BLaER1 (cell line): ENCODE results near the gene WBP2.

Experiments
- H3K27ac ChIP-seq: shearing (Covaris generic); formaldehyde crosslinking; 2 replicates; pipeline ENCODE4 v1.8.1; 2022
- H3K27me3 ChIP-seq: shearing (Covaris generic); formaldehyde crosslinking; 2 replicates; pipeline ENCODE4 v1.8.1; 2022
- H3K36me3 ChIP-seq: shearing (Covaris generic); formaldehyde crosslinking; 2 replicates; pipeline ENCODE4 v1.8.1; 2022
- H3K4me1 ChIP-seq: shearing (Covaris generic); formaldehyde crosslinking; 2 replicates; pipeline ENCODE4 v1.8.1; 2022
- H3K4me2 ChIP-seq: shearing (Covaris generic); formaldehyde crosslinking; 2 replicates; pipeline ENCODE4 v1.8.1; 2022
- H3K4me3 ChIP-seq: shearing (Covaris generic); formaldehyde crosslinking; 2 replicates; pipeline ENCODE4 v1.8.1; 2022
- H3K9ac ChIP-seq: shearing (Covaris generic); formaldehyde crosslinking; 2 replicates; pipeline ENCODE4 v1.8.1; 2022
- H3K9me3 ChIP-seq: shearing (Covaris generic); formaldehyde crosslinking; 2 replicates; pipeline ENCODE4 v1.8.1; 2022
- H4K20me1 ChIP-seq: shearing (Covaris generic); formaldehyde crosslinking; 2 replicates; pipeline ENCODE4 v1.8.1; 2022
- Cebpa-rat ChIP-seq: shearing (Covaris generic); IDR thresholded peaks from 2 replicates; pipeline ENCODE4 v1.8.1; 2022

The WBP2 gene

GRCh38 chr17:75897160-75898019, 42.3 kb upstream of the WBP2 start:
- H3K9ac ChIP-seq = peak overlapping the region; percentile 91
- peak overlapping the region; percentile 96 for H3K27ac ChIP-seq

GRCh38 chr17:75896415-75897159, 41.5 kb upstream of the WBP2 start, which contains the start of gene TRIM65:
Gene TRIM65 (minus strand): TSS chr17:75896951. CDS start chr17:75896937, 14 bp downstream.
- Histone ChIP-seq H3K4me1 (peaks cover 50% of the 10 kb centered on the region), H3K36me3 (peaks cover 53% of the 10 kb centered on the region), H3K27ac (peak within 1 kb of the TSS; percentile 96)

More at GRCh38 chr17:75897160-75898019, 42.3 kb upstream of the WBP2 start:
- peaks cover 53% of the 10 kb centered on the region for H3K36me3 ChIP-seq
- H3K4me1 ChIP-seq = peaks cover 50% of the 10 kb centered on the region
- H3K4me2 ChIP-seq = peak overlapping the region; percentile 98
- H4K20me1 ChIP-seq = peaks cover 27% of the 10 kb centered on the region
- peak overlapping the region; percentile 90 for H3K4me3 ChIP-seq
- no peak for TF ChIP-seq Cebpa-rat
- no peaks in the 10 kb centered on the region for H3K9me3 ChIP-seq
- H3K27me3 ChIP-seq = no peaks in the 10 kb centered on the region

GRCh38 chr17:75895370-75896155, 40.4 kb upstream of the WBP2 start:
- Histone ChIP-seq H3K9ac (peak overlapping the region; percentile 91), H4K20me1 (peaks cover 45% of the 10 kb centered on the region), H3K27me3 (no peaks in the 10 kb centered on the region), H3K9me3 (no peaks in the 10 kb centered on the region), H3K36me3 (peaks cover 53% of the 10 kb centered on the region), H3K27ac (peak overlapping the region; percentile 96), H3K4me3 (peak overlapping the region; percentile 90), H3K4me2 (peak overlapping the region; percentile 98), H3K4me1 (peaks cover 50% of the 10 kb centered on the region)
- TF ChIP-seq Cebpa-rat = no peak

More at GRCh38 chr17:75896415-75897159, 41.5 kb upstream of the WBP2 start, which contains the start of gene TRIM65:
- Histone ChIP-seq H4K20me1 (peaks cover 35% of the 10 kb centered on the region), H3K27me3 (no peaks in the 10 kb centered on the region), H3K4me3 (peak within 1 kb of the TSS; percentile 90), H3K9me3 (no peaks in the 10 kb centered on the region), H3K4me2 (peak within 1 kb of the TSS; percentile 98), H3K9ac (peak within 1 kb of the TSS; percentile 91)
- no peak for TF ChIP-seq Cebpa-rat

GRCh38 chr17:75894049-75894733, 39.1 kb upstream of the WBP2 start:
- Histone ChIP-seq H3K36me3 (peaks cover 53% of the 10 kb centered on the region), H3K4me3 (no peak overlapping the region), H3K9ac (peak overlapping the region; percentile 58), H3K4me2 (peak overlapping the region; percentile 98), H3K27ac (peak overlapping the region; percentile 49; the same call in 1 of the 2 replicates), H3K9me3 (no peaks in the 10 kb centered on the region), H3K4me1 (peaks cover 50% of the 10 kb centered on the region), H3K27me3 (no peaks in the 10 kb centered on the region), H4K20me1 (peaks cover 50% of the 10 kb centered on the region)
- no peak for TF ChIP-seq Cebpa-rat

DNA sequence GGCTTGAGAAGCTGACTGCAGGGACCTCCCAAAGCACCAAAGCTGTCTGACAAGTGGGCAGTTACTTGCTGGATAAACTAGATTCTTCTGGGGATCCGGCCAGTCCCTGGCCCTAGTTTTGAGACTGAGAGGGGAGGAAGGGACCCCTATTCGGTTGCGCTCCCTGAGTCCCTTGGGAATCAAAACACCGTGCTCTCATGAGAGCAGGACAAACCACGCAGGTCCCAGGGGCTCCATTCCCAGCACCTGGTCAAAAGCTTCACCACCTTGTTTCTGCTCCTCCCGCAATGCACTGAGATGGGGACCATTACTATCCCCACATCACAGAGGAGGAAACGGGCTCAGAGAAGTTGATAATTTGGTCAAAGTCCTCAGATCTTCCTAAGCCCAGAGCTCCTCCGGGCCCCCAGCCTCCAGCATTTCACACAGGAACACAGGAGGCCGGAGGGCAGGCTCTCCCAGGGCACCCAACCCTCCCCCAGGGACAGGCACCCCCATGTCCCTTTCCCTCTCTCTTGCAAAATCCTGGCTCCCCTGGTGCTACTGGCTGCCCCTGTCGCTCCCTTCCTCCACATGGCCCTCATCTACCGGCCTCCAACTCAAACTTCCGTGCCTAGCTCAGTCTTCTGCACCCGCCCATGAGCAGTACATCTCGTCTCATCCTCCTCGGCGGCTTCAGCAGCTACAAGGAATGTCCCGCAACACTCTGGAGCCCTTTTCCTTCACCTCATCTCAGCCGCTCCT, 38.3 kb upstream of the WBP2 start:
- Histone ChIP-seq H3K27me3 (no peaks in the 10 kb centered on the region), H3K4me1 (peaks cover 50% of the 10 kb centered on the region), H3K4me3 (no peak overlapping the region), H3K27ac (peak overlapping the region; percentile 49; the same call in 1 of the 2 replicates), H3K4me2 (peak overlapping the region; percentile 98), H4K20me1 (peaks cover 50% of the 10 kb centered on the region), H3K9me3 (no peaks in the 10 kb centered on the region), H3K9ac (peak overlapping the region; percentile 58), H3K36me3 (peaks cover 49% of the 10 kb centered on the region)
- TF ChIP-seq Cebpa-rat = no peak

GRCh38 chr17:75892556-75893224, 37.6 kb upstream of the WBP2 start:
- Histone ChIP-seq H3K27ac (peak overlapping the region; percentile 49; the same call in 1 of the 2 replicates), H3K4me3 (no peak overlapping the region), H3K9me3 (no peaks in the 10 kb centered on the region), H3K27me3 (no peaks in the 10 kb centered on the region), H3K36me3 (peaks cover 46% of the 10 kb centered on the region), H3K4me1 (peaks cover 44% of the 10 kb centered on the region), H4K20me1 (peaks cover 50% of the 10 kb centered on the region), H3K9ac (peak overlapping the region; percentile 58; the same call in 1 of the 2 replicates), H3K4me2 (peak overlapping the region; percentile 98)
- no peak for TF ChIP-seq Cebpa-rat

- Histone ChIP-seq H3K36me3 (peaks cover 46% of the 10 kb centered on the region), H4K20me1 (peaks cover 50% of the 10 kb centered on the region), H3K27ac (no peak overlapping the region), H3K9ac (no peak overlapping the region), H3K9me3 (no peaks in the 10 kb centered on the region), H3K27me3 (no peaks in the 10 kb centered on the region), H3K4me1 (peaks cover 37% of the 10 kb centered on the region), H3K4me3 (no peak overlapping the region), H3K4me2 (no peak overlapping the region)
- no peak for TF ChIP-seq Cebpa-rat
Observed at GRCh38 chr17:75891605-75892555, 36.7 kb upstream of the WBP2 start.
